Fibroblast of lung (primary cell): ENCODE measurements around the gene MYL10. TPM values are rescaled to one million over a fixed set of nuclear protein-coding genes. Genes with fewer than 3 reads are reported as not detected.

ENCODE experiments used
- DNase-seq, 2 donors: peaks; one replicate each; pipeline versions ENCODE4 v3.0.0 to v3.0.0-alpha.2; 2010; ENCODE audit warnings: low read depth in 2 of 2
- H2AFZ ChIP-seq: 2 replicates; pipeline ENCODE4 v1.5.1; 2012; ENCODE audit warnings: low read length, control low read depth, inconsistent platforms
- H3K27ac ChIP-seq: 2 replicates; pipeline ENCODE4 v1.5.1; 2011; ENCODE audit warnings: low read length, control low read depth; ENCODE audit not compliant: insufficient read depth
- H3K27me3 ChIP-seq: 2 replicates; pipeline ENCODE4 v1.5.1; 2011; ENCODE audit warnings: mild to moderate bottlenecking, low read length; ENCODE audit not compliant: control insufficient read depth, insufficient read depth
- H3K36me3 ChIP-seq: 2 replicates; pipeline ENCODE4 v1.5.1; 2011; ENCODE audit warnings: low read length; ENCODE audit not compliant: control insufficient read depth, insufficient read depth
- H3K4me1 ChIP-seq: 2 replicates; pipeline ENCODE4 v1.5.1; 2011; ENCODE audit warnings: low read length; ENCODE audit not compliant: control insufficient read depth, insufficient read depth; ENCODE audit errors: extremely low read depth
- H3K4me2 ChIP-seq: 2 replicates; pipeline ENCODE4 v1.5.1; 2011; ENCODE audit warnings: low read length, control low read depth; ENCODE audit not compliant: insufficient read depth; ENCODE audit errors: extremely low read depth
- H3K4me3 ChIP-seq, 4 experiments: fragments of 200-600 bp in 1 of 4; sonication (generic) in 1 of 4; replicated peaks in 1 of 4; 2 replicates each; pipeline ENCODE4 v1.5.1; 2011 to 2016; ENCODE audit warnings: low read length in 4 of 4, low read depth in 3 of 4, mild to moderate bottlenecking in 3 of 4, control low read depth in 2 of 4, inconsistent platforms in 1 of 4, mixed read lengths in 1 of 4; ENCODE audit not compliant: insufficient read depth in 1 of 4; ENCODE audit errors: control extremely low read depth in 1 of 4
- H3K79me2 ChIP-seq: 2 replicates; pipeline ENCODE4 v1.5.1; 2012; ENCODE audit warnings: mild to moderate bottlenecking, low read length, inconsistent platforms; ENCODE audit not compliant: control insufficient read depth, insufficient read depth
- H3K9ac ChIP-seq: 2 replicates; pipeline ENCODE4 v1.5.1; 2011; ENCODE audit warnings: mild to moderate bottlenecking, low read length, control low read depth; ENCODE audit not compliant: insufficient read depth
- H3K9me3 ChIP-seq: 2 replicates; pipeline ENCODE4 v1.5.1; 2012; ENCODE audit warnings: low read depth, low read length; ENCODE audit not compliant: control insufficient read depth, insufficient read depth
- H4K20me1 ChIP-seq: 2 replicates; pipeline ENCODE4 v1.5.1; 2011; ENCODE audit warnings: low read length; ENCODE audit not compliant: control insufficient read depth, insufficient read depth; ENCODE audit errors: extremely low read depth
- CTCF ChIP-seq, 2 donors: IDR thresholded peaks in 1 of 2; conservative IDR thresholded peaks in 1 of 2; 1 replicate in 1 of 2; 2 replicates in 1 of 2; pipeline ENCODE4 v1.5.1; 2011 to 2012; ENCODE audit warnings: low read length in 2 of 2, control low read depth in 1 of 2, inconsistent platforms in 1 of 2, low read depth in 1 of 2, mild to moderate bottlenecking in 1 of 2
- EZH2 ChIP-seq: IDR thresholded peaks from 2 replicates; pipeline ENCODE4 v1.5.1; 2012; ENCODE audit warnings: low read length, control low read depth, mild to moderate bottlenecking; ENCODE audit errors: missing control alignments
- polyA plus RNA-seq, 2 donors: library from polyadenylated mRNA; depleted of rRNA in 1 of 2; stranded (reverse) in 1 of 2; unstranded in 1 of 2; fragments of >200 nt; gene quantifications; 2 replicates each; pipeline ENCODE4 v1.2.1, GENCODE V29; 2011 to 2012; ENCODE audit warnings: missing spikeins in 1 of 2
- total RNA-seq: library from RNA; depleted of rRNA; stranded (reverse); fragments of >200 nt; gene quantifications from 2 replicates; pipeline ENCODE4 v1.2.1, GENCODE V29; 2014

The MYL10 gene
- total and polyA plus RNA-seq, 2 donors (not counting 1 experiment from before 2014, with no cell fraction given), result not detected

DNA sequence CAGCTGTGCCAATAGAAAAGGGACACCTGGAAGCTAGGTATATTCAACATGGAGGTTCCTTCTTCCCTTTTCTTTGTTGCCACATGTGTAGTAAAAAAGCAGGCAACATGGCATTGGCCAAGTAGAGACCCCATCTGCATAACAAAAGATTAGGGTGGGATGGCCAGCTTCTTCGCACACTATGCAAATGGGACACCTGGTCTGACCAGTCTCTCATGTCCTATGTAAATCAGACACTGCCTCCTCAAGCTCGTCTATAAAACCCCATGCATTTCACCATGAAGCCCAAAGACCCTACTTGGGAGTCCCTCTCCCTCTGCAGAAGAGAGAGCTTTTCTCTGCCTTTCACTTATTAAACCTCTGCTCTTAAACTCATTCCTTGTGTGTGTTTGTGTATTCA, 53.9 kb downstream of the MYL10 start:
- no peak overlapping the region for H2AFZ ChIP-seq
- no peak overlapping the region for H3K4me2 ChIP-seq
- no peaks in the 10 kb centered on the region for H3K9me3 ChIP-seq

DNA sequence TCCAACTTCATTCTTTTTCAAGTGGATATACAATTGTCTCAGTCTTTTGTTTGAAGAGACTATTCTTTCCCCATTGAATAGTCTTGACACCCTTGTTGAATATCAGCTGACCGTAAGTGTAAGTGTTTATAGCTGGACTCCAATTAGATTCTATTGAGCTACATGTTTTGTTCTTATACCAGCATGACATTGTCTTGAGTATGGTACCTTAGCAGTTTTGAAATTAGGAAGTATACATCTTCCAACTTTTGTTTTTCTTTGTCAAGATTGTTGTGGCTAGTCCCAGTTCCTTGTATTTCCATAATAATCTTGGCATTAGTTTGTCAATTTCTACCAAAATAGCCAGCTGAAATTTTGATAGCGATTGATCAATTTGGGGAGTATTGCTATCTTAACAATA, 56.9 kb downstream of the MYL10 start:
- TF ChIP-seq EZH2 (no peak), CTCF (conservative IDR thresholded peaks at IDR 0.05 in 1 of 2, IDR thresholded peaks at IDR 0.05 in 1 of 2; ENCODE audit: low read depth in 1 of 2, low read length in 2 of 2) (no peak)
- H3K27me3 ChIP-seq, result peaks cover 2% of the 10 kb centered on the region

More for the DNA sequence above, 53.9 kb downstream of the MYL10 start:
- DNase-seq, result no peak
- no peaks in the 10 kb centered on the region for H3K36me3 ChIP-seq
- no peak overlapping the region for H3K4me3 ChIP-seq
- H3K27ac ChIP-seq, result no peak overlapping the region
- H3K79me2 ChIP-seq, result no peaks in the 10 kb centered on the region
- H4K20me1 ChIP-seq, result no peaks in the 10 kb centered on the region
- TF ChIP-seq CTCF (conservative IDR thresholded peaks at IDR 0.05 in 1 of 2, IDR thresholded peaks at IDR 0.05 in 1 of 2; ENCODE audit: low read depth in 1 of 2, low read length in 2 of 2) (no peak), EZH2 (no peak)
- no peaks in the 10 kb centered on the region for H3K4me1 ChIP-seq
- H3K27me3 ChIP-seq, result peaks cover 2% of the 10 kb centered on the region
- H3K9ac ChIP-seq, result no peak overlapping the region

GRCh38 chr7:101567230-101567629, 61.9 kb downstream of the MYL10 start:
- Histone ChIP-seq H2AFZ (no peak overlapping the region), H3K79me2 (no peaks in the 10 kb centered on the region), H3K9me3 (no peaks in the 10 kb centered on the region), H3K4me3 (no peak overlapping the region), H3K4me1 (no peaks in the 10 kb centered on the region), H3K27ac (no peak overlapping the region), H3K36me3 (no peaks in the 10 kb centered on the region), H3K4me2 (no peak overlapping the region), H3K9ac (no peak overlapping the region), H4K20me1 (no peaks in the 10 kb centered on the region), H3K27me3 (no peaks in the 10 kb centered on the region)
- no peak for TF ChIP-seq EZH2
- DNase-seq, result no peak

More for the DNA sequence above, 56.9 kb downstream of the MYL10 start:
- Histone ChIP-seq H3K79me2 (no peaks in the 10 kb centered on the region), H3K9me3 (no peaks in the 10 kb centered on the region), H3K36me3 (no peaks in the 10 kb centered on the region), H4K20me1 (no peaks in the 10 kb centered on the region), H3K4me2 (no peak overlapping the region), H3K4me1 (no peaks in the 10 kb centered on the region), H3K4me3 (no peak overlapping the region), H2AFZ (no peak overlapping the region), H3K27ac (no peak overlapping the region), H3K9ac (no peak overlapping the region)
- DNase-seq, result no peak
